ENCODE data around the gene CTDNEP1.

The CTDNEP1 gene

DNA sequence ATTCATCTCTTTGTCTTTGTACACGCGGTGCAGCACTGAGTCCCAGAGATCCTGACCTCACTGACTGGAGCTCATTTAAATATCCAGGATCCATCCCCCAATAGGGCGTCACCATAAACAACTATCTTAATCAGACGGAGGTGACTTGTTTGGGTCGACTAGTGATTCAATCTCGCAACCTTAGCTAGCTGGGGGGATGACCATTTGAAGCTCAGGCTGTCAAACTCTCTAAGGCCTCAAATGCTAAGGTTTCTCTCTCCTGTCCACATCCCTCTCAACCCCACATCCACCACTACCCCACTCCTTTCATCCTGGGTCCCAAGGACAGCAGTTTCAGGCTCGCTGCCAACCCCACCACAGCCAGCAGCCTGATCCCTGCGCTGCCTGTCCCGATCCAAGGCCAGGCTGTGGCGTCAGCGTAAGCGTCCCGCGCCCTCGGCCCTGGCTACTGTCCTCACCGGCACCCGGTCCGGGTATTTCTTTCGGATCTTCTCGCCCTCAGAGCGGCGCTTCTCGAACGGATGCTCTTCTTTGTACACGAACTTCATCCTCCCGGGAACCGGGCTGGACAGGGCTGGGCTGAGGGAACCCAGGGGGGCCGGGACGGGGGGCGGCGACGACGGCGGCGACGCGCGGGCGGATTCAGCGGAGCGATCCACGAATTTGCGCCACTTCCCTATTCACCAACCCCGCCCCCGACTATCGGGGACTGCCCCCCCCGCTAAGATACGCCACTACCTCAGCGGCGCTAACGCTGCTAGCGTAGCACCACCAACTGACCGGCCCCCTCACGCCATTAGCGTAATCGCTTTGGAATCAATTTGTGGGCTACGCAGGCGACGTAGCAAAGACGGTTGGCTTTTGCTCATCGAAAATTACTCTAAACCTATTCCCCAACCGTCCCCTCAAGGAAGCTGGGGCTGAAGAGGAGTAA lies 9.5 kb downstream of the CTDNEP1 start, which contains the start of gene GABARAP:
Gene GABARAP, minus strand, starts transcription at position 667 of the 934 bp plus-strand sequence. Its CDS starts 119 bp downstream, at position 548.
- Histone ChIP-seq H3K27me3 (ENCODE audit: insufficient read depth, low read length) (no peaks in the 10 kb centered on the region), H3K9ac (ENCODE audit: low read depth, low read length) (peak within 1 kb of the TSS; percentile 90), H3K36me3 (ENCODE audit: insufficient read depth, low read depth, low read length) (peaks cover 40% of the 10 kb centered on the region), H3K4me1 (ENCODE audit: insufficient read depth, low read length) (peaks cover 16% of the 10 kb centered on the region), H3K27ac (ENCODE audit: low read length) (peak within 1 kb of the TSS; percentile 92), H3K4me3 (ENCODE audit: low read length) (peak within 1 kb of the TSS; percentile 86), H3K9me3 (ENCODE audit: insufficient read depth, low read depth, low read length) (no peaks in the 10 kb centered on the region)

DNA sequence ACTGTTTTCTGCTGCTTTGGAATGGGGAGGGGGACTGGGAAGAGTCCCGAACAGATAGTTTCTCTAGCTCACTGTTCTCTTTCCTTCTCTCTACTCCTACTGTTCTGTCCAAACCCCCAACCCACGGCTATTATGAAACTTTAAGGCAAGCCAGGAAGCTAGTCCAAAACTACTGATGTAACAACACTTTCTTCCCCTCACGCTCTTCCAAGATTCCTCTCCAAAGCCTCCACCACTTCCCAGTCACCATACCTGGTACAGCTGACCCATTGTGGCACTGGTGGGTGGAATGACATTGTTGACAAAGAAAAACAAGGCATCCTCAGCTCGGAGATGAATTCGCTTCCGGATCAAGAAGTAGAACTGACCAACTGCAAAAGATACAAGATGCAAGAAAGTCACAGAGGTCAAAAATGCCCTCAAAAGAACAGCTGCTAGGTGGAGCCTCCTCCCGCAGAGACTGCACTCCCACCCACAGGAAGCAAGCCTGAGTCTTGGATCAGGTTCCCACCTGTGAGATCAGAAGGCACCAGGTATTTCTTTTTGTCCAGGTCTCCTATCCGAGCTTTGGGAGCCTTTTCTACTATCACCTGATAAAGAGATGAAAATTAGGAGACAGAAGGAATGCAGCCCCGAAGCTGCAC lies 10.3 kb downstream of the CTDNEP1 start:
- Histone ChIP-seq H3K9me3 (ENCODE audit: insufficient read depth, low read depth, low read length) (no peaks in the 10 kb centered on the region), H3K4me3 (ENCODE audit: low read length) (peak overlapping the region; percentile 86), H3K9ac (ENCODE audit: low read depth, low read length) (peak overlapping the region; percentile 90), H3K36me3 (ENCODE audit: insufficient read depth, low read depth, low read length) (peaks cover 40% of the 10 kb centered on the region), H3K27ac (ENCODE audit: low read length) (peak overlapping the region; percentile 56), H3K4me1 (ENCODE audit: insufficient read depth, low read length) (peaks cover 16% of the 10 kb centered on the region), H3K27me3 (ENCODE audit: insufficient read depth, low read length) (no peaks in the 10 kb centered on the region)

DNA sequence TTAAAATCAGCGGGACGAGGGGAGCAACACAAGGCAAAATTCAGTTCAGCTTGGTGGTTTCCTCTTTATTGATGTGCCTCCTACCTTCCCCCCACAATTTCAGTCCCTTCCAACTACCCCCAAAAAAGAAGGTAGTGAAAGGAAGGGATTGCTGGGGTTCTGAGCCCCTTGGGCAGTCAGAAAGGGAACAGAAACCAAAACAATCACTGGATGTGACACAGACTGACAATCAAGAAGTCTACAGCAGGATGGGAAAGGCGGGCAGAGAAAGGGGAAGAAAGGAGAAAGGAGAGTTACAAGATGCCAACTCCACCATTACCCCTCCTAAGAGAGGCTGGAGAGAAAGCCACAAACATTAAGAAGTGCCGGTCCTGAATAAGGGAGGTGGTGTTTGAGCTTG lies 11.2 kb downstream of the CTDNEP1 start:
- H3K4me3 ChIP-seq (ENCODE audit: low read length) = peak overlapping the region; percentile 86; the same call in 1 of the 2 replicates

DNA sequence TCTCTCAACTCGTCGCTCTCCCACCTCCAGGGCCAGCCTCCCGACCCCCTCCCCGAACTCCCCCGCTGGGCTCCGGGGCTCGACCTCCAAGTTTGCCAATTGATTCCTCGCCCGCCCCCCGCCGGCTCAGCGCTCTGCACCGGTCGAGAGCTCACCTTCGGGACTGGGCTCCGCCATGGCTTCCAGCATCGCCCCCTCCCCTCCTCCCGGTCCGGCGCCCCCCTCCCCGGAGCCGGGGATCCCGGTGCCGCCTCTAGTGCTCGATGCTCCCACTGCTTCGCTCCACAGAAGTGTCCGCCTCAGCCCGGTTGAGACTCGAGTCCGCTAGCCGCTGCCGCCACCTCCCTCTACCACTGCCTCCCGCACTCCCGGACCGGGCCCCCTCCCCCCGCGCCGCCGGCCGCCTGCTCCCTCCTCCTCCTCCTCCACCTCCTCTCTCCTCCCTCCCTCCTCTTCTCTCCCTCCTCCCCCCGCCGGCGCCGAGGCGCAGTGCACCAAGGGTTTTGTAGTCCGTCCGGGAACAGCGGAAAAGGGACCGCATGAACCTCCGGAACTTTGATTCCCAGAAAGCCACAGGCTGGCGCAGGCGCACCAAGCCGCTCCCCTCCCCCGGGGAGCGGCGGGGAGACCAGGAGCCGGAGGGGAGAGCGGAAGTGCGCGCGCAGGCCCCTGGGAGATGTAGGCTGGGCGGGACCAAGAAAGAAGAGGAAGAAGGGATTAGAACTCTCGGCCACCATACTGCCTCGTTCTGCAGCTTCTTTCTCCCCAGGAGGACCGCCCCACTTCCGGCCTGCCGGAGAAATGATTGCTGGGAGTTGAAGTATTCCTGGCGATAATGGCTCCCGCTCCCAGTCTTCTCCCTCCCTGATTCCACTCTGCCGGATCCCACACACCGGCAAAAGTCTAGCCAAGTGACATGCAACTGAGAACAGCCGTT lies 12.2 kb downstream of the CTDNEP1 start, which contains the start of gene PHF23:
Gene PHF23, minus strand, starts transcription at position 367 of the 937 bp plus-strand sequence. Its CDS starts 178 bp downstream, at position 189.
- Histone ChIP-seq H3K4me3 (ENCODE audit: low read length) (peak within 1 kb of the TSS; percentile 98), H3K27me3 (ENCODE audit: insufficient read depth, low read length) (no peaks in the 10 kb centered on the region), H3K9me3 (ENCODE audit: insufficient read depth, low read depth, low read length) (no peaks in the 10 kb centered on the region), H3K9ac (ENCODE audit: low read depth, low read length) (peak within 1 kb of the TSS; percentile 99), H3K4me1 (ENCODE audit: insufficient read depth, low read length) (peaks cover 24% of the 10 kb centered on the region), H3K36me3 (ENCODE audit: insufficient read depth, low read depth, low read length) (peaks cover 43% of the 10 kb centered on the region), H3K27ac (ENCODE audit: low read length) (peak within 1 kb of the TSS; percentile 93)

More for the DNA sequence above, 11.2 kb downstream of the CTDNEP1 start:
- Histone ChIP-seq H3K9ac (ENCODE audit: low read depth, low read length) (peak overlapping the region; percentile 38; the same call in 1 of the 2 replicates), H3K27ac (ENCODE audit: low read length) (no peak overlapping the region), H3K9me3 (ENCODE audit: insufficient read depth, low read depth, low read length) (no peaks in the 10 kb centered on the region), H3K4me1 (ENCODE audit: insufficient read depth, low read length) (peaks cover 16% of the 10 kb centered on the region), H3K36me3 (ENCODE audit: insufficient read depth, low read depth, low read length) (peaks cover 41% of the 10 kb centered on the region), H3K27me3 (ENCODE audit: insufficient read depth, low read length) (no peaks in the 10 kb centered on the region)

DNA sequence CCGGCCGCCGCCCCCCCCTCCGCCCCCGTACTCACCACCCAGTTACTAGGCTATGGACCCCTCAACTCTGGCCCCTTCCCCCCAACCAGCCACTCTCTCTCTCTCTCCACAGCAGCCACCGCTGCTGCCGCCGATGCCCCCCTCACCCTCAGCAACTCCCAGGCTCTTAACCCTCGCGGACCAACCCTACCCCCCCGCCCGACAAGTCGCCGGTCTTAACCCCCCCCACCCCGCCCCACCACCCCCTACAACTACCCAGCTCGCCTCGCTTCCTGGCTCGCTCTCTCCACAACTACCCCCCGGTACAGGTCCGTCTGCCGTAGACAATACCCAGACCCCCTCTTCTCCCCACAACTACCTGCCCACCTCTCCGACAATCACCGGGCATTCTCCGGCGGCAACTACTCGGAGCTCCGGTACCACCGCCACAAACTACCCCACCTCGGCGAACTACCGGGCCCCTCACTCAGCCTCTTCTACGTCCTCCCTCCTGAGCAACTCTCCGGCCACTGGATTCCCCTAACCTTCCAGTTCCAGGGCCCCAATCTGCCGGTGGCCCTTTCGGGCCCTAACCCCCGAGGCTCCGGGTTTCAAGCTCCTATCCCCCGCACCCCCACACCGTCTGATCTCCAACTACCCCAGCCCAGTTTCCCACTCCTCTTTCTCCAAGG lies 13.0 kb downstream of the CTDNEP1 start:
- Histone ChIP-seq H3K36me3 (ENCODE audit: insufficient read depth, low read depth, low read length) (peaks cover 39% of the 10 kb centered on the region), H3K27ac (ENCODE audit: low read length) (peak overlapping the region; percentile 93), H3K4me1 (ENCODE audit: insufficient read depth, low read length) (peaks cover 24% of the 10 kb centered on the region), H3K4me3 (ENCODE audit: low read length) (peak overlapping the region; percentile 98), H3K27me3 (ENCODE audit: insufficient read depth, low read length) (no peaks in the 10 kb centered on the region), H3K9me3 (ENCODE audit: insufficient read depth, low read depth, low read length) (no peaks in the 10 kb centered on the region), H3K9ac (ENCODE audit: low read depth, low read length) (peak overlapping the region; percentile 99)

DNA sequence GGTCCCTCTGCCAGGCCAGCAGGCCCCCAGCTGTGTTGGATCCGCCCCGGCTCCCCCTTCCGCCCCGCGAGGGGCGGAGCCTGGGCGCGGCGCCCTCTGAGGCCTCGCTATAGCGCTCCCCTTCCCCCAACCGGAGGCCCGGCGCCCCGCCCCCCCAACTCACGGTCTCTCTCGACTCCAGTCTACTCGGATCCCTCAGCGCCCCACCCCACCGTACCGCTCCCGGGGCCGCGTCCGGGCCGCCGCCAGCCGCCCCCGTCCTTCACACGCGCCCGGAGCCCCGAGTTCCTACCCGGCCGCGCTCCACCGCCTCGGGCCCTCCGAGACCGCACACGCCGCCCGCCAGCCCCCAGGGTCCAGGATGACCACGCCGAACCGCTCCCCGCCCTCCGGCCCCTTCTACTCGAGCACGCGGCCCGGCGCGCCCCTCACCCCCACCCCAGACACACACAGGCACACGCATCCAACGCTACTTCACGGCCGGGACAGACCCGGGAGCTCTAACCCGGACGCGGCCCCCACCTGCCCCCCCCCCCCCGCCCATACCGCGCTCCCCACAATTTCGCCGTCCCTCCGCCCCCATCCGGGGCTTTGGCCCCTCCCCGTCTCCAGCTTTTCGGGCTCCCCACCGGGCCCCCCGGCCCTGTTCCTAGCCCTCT lies 13.6 kb downstream of the CTDNEP1 start:
- Histone ChIP-seq H3K27ac (ENCODE audit: low read length) (peak overlapping the region; percentile 72), H3K9me3 (ENCODE audit: insufficient read depth, low read depth, low read length) (no peaks in the 10 kb centered on the region), H3K27me3 (ENCODE audit: insufficient read depth, low read length) (no peaks in the 10 kb centered on the region), H3K4me1 (ENCODE audit: insufficient read depth, low read length) (peaks cover 24% of the 10 kb centered on the region), H3K9ac (ENCODE audit: low read depth, low read length) (peak overlapping the region; percentile 72; the same call in 1 of the 2 replicates), H3K4me3 (ENCODE audit: low read length) (peak overlapping the region; percentile 98), H3K36me3 (ENCODE audit: insufficient read depth, low read depth, low read length) (peaks cover 39% of the 10 kb centered on the region)

DNA sequence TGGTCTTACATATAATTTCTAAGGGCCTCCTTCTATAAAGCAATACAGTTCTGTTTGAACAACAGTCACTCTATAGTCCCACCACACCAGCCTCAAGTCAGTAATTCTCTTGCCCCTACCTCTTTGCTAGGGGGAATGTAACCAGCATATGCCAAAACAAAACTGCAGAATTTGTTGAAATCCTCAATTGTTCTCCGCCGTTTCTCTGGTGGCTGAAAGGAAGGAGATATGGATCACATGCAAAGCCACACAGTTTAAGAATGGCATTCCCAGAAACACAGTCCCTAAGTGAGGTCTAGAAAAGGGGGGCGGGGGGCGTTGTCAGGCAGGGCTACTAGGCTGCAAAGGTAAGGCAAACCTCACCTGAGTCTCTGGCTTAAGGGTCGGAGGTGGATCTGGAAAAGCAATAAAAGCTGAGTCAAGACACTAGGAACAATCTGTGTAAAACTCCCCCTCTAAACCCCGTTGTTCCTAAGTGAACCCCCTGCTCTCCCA lies 14.2 kb downstream of the CTDNEP1 start:
- Histone ChIP-seq H3K27me3 (ENCODE audit: insufficient read depth, low read length) (no peaks in the 10 kb centered on the region), H3K9me3 (ENCODE audit: insufficient read depth, low read depth, low read length) (no peaks in the 10 kb centered on the region), H3K4me1 (ENCODE audit: insufficient read depth, low read length) (peaks cover 24% of the 10 kb centered on the region), H3K9ac (ENCODE audit: low read depth, low read length) (peak overlapping the region; percentile 70; the same call in 1 of the 2 replicates), H3K36me3 (ENCODE audit: insufficient read depth, low read depth, low read length) (peaks cover 39% of the 10 kb centered on the region), H3K4me3 (ENCODE audit: low read length) (peak overlapping the region; percentile 68), H3K27ac (ENCODE audit: low read length) (peak overlapping the region; percentile 72)

DNA sequence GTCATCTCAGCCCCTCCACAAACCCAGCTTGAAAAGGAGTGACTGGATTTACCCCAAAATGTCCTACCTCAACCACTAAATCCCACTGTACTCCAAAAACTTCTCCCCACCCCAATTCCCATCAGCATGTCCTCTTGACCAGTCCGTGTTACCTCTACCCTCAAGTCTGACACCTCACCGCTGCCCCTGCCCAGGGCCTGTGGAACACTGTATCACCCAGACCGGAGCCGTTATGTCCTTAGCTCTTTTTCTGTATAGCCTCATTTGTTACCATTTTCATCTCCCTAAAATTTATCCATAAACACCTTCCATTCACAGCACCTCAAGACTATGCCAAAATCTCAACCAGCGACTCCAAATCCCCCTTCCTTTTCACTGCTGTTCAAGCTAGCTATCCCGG lies 14.7 kb downstream of the CTDNEP1 start:
- peaks cover 39% of the 10 kb centered on the region for H3K36me3 ChIP-seq (ENCODE audit: insufficient read depth, low read depth, low read length)
- peaks cover 24% of the 10 kb centered on the region for H3K4me1 ChIP-seq (ENCODE audit: insufficient read depth, low read length)
- H3K27me3 ChIP-seq (ENCODE audit: insufficient read depth, low read length) = no peaks in the 10 kb centered on the region
- peak overlapping the region; percentile 68; the same call in 1 of the 2 replicates for H3K4me3 ChIP-seq (ENCODE audit: low read length)
- no peak overlapping the region for H3K27ac ChIP-seq (ENCODE audit: low read length)
- H3K9ac ChIP-seq (ENCODE audit: low read depth, low read length) = no peak overlapping the region
- H3K9me3 ChIP-seq (ENCODE audit: insufficient read depth, low read depth, low read length) = no peaks in the 10 kb centered on the region

DNA sequence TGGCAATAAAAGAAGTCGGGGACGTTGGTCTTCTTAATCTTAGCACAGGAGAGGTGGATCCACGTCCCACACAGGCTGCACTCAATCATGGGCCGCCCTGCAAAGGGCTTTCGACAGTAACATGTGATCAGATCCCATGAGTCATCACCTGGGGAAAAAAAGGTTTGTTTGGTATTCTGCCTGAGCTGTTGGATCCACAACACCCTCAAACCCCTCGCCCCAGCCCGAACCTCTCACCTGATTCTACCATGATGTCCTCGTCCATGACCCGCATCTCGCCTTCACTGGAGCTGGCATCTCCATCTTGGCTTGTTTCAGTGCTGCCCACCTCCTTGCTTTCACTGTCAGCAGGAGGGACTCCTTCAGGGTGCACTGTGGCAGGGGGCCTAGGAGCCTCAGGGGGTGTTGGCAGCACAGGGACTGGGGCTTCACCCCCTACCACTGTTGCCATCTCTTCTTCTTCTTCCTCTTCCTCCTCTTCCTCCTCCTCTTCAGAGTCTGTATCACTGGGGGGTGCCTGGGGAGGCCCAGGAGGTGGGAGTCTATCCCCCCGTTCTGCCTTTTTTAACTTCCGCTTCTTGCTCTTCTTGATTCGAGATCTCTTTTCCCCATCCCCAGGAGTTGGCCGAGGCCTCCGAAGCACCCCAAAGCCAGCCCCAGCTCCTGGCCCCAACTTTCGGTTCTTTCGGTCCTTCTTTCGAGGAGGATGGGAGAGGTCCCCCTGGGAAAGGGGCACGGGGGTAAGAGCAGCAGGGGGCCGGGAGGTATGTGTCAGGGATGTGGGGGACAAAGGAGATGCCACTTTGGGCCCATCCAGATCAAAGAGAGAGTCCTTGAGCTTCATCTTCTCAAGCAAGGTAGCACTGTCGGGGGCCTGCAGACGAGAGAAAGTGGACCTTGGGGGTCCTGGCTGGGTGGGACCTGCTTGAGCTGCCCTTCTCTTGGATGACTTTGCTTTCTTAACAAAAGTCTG lies 15.6 kb downstream of the CTDNEP1 start:
- H3K9me3 ChIP-seq (ENCODE audit: insufficient read depth, low read depth, low read length) = no peaks in the 10 kb centered on the region
- no peak overlapping the region for H3K27ac ChIP-seq (ENCODE audit: low read length)
- H3K4me1 ChIP-seq (ENCODE audit: insufficient read depth, low read length) = peaks cover 20% of the 10 kb centered on the region
- peaks cover 39% of the 10 kb centered on the region for H3K36me3 ChIP-seq (ENCODE audit: insufficient read depth, low read depth, low read length)
- no peak overlapping the region for H3K9ac ChIP-seq (ENCODE audit: low read depth, low read length)
- H3K4me3 ChIP-seq (ENCODE audit: low read length) = no peak overlapping the region
- no peaks in the 10 kb centered on the region for H3K27me3 ChIP-seq (ENCODE audit: insufficient read depth, low read length)
